ENCODE measurements around the gene RHOB. TPM values are rescaled to one million over a fixed set of nuclear protein-coding genes. Genes with fewer than 3 reads are reported as not detected.
"Not testable (repeated sequence)": the region's sequence is repeated elsewhere in the genome, so short reads cannot be mapped to it uniquely, and the experiment has no call there.

RHOB gene
- total RNA-seq, 4 donors from 2014 or later, result 242 to 1,280 (median 486) TPM

DNA sequence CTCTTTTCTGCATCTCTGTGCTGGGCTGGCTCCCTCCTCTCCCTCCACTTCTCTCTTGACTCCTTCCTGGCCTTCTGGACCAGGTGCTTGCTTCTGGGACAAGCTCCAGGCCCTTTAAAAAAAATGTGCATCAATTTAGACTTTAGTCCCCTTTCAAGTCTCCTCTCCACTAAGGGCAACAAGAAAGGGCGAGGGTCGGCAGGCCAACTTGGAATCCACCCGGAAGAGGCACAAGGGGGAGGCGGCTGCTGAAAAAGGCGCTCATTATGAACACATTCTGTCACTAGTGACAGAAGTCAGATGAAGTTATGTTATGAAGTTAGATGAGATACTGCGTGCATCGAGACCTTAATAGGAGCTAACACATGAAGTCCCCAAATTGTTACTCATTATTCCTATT, 13.6 kb upstream of the RHOB start:
- TF ChIP-seq, protein P1, sequence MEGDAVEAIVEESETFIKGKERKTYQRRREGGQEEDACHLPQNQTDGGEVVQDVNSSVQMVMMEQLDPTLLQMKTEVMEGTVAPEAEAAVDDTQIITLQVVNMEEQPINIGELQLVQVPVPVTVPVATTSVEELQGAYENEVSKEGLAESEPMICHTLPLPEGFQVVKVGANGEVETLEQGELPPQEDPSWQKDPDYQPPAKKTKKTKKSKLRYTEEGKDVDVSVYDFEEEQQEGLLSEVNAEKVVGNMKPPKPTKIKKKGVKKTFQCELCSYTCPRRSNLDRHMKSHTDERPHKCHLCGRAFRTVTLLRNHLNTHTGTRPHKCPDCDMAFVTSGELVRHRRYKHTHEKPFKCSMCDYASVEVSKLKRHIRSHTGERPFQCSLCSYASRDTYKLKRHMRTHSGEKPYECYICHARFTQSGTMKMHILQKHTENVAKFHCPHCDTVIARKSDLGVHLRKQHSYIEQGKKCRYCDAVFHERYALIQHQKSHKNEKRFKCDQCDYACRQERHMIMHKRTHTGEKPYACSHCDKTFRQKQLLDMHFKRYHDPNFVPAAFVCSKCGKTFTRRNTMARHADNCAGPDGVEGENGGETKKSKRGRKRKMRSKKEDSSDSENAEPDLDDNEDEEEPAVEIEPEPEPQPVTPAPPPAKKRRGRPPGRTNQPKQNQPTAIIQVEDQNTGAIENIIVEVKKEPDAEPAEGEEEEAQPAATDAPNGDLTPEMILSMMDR (IDR thresholded peaks at IDR 0.05), result no peak
- TF ChIP-seq POLR2A (IDR thresholded peaks at IDR 0.05), result no peak
- intact Hi-C loops (cut with DNase I; ENCODE audit: low total_unique reads), result no loop called here
- H3K36me3 ChIP-seq, result no peaks in the 10 kb centered on the region
- H3K9me3 ChIP-seq, result no peaks in the 10 kb centered on the region
- no peaks in the 10 kb centered on the region for H3K27me3 ChIP-seq
- DNase-seq, result peak; percentile 3
- H3K4me3 ChIP-seq, result no peak overlapping the region
- H3K4me1 ChIP-seq, result no peaks in the 10 kb centered on the region
- no peak overlapping the region for H3K27ac ChIP-seq

- DNase-seq, result peak; percentile 2 to 7
- TF ChIP-seq, protein P1 (IDR thresholded peaks at IDR 0.05), result no peak
- no peak for TF ChIP-seq POLR2A (IDR thresholded peaks at IDR 0.05)
- Histone ChIP-seq H3K27me3 (no peaks in the 10 kb centered on the region), H3K9me3 (no peaks in the 10 kb centered on the region), H3K36me3 (no peaks in the 10 kb centered on the region), H3K4me1 (no peaks in the 10 kb centered on the region), H3K4me3 (no peak overlapping the region), H3K27ac (no peak overlapping the region)
- intact Hi-C loops (cut with DNase I; ENCODE audit: low total_unique reads), result no loop called here
These were observed 12.8 kb upstream of the RHOB start for GRCh38 chr2:20433946-20434553.

DNA sequence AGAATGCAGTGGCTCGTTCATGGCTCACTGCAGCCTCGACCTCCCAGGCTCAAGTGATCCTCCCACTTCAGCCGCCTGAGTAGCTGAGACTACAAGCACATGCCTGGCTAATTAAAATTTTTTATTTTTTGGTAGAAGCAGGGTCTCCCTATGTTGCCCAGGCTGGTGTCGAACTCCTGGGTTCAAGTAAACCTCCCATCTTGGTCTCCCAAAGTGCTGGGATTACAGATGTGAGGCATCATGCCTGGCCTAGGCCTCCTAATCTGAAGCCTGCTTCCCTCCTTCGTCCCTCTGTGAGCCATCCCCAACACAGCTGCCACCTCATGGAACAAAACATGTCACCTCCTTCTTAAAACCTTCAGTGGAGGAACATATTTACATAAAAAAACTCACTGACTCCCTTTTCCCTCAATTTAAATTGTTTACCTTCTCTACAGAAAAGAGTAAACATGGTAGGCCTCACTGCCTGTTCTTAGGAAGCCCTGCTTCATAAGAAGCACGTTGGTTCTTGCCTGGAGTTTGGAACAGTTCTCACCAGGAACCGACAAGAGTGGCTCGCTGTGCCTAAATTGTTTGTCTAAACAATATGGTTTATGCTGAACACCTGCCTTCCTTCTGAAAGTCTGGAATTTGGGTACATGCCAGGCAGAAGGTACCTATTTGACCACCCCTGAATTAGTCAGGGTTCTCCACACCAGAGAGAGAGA, 12.1 kb upstream of the RHOB start:
- intact Hi-C loops (cut with DNase I; ENCODE audit: low total_unique reads), result no loop called here
- DNase-seq, result peak in 1 of 2 donors; percentile 5
- no peaks in the 10 kb centered on the region for H3K9me3 ChIP-seq
- no peak overlapping the region for H3K27ac ChIP-seq
- no peaks in the 10 kb centered on the region for H3K36me3 ChIP-seq
- TF ChIP-seq POLR2A (IDR thresholded peaks at IDR 0.05), result no peak
- TF ChIP-seq, protein P1 (IDR thresholded peaks at IDR 0.05), result no peak
- no peak overlapping the region for H3K4me3 ChIP-seq
- no peaks in the 10 kb centered on the region for H3K27me3 ChIP-seq
- no peaks in the 10 kb centered on the region for H3K4me1 ChIP-seq

DNA sequence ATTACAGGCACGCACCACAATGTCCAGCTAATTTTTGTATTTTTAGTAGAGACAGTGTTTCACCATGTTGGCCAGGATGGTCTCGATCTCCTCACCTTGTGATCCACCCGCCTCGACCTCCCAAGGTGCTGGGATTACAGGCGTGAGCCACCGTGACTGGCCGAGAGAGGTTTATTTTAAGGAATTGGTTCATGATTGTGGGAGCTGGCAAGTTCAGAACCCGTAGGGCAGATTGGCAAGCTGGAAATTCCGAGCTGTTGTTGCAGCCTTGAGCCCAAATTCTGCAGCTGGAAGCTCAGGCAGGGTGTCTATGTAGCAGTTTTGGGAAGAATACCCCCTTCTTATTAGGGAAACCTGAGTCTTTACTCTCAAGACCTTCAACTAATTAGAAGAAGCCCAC, 11.4 kb upstream of the RHOB start:
- H3K4me1 ChIP-seq; H3K4me3 ChIP-seq; H3K27me3 ChIP-seq; intact Hi-C loops (cut with DNase I; ENCODE audit: low total_unique reads); H3K36me3 ChIP-seq; H3K27ac ChIP-seq; H3K9me3 ChIP-seq: not testable (repeated sequence)
- DNase-seq, result peak in 1 of 2 donors; percentile 5

- no peaks in the 10 kb centered on the region for H3K36me3 ChIP-seq
- peak in 1 of 2 donors; percentile 4 for DNase-seq
- TF ChIP-seq POLR2A (IDR thresholded peaks at IDR 0.05), result no peak
- TF ChIP-seq, protein P1 (IDR thresholded peaks at IDR 0.05), result no peak
- no peaks in the 10 kb centered on the region for H3K4me1 ChIP-seq
- no peaks in the 10 kb centered on the region for H3K27me3 ChIP-seq
- H3K9me3 ChIP-seq, result no peaks in the 10 kb centered on the region
- H3K4me3 ChIP-seq, result no peak overlapping the region
- H3K27ac ChIP-seq, result no peak overlapping the region
- intact Hi-C loops (cut with DNase I; ENCODE audit: low total_unique reads), result no loop called here
These were observed 10.0 kb upstream of the RHOB start for GRCh38 chr2:20436716-20437470.

All from uterus (tissue), 4 donors.